Astrocyte (in vitro differentiated cells and primary cell): ENCODE data around the gene CDH11. TPM values are rescaled to one million over a fixed set of nuclear protein-coding genes. Genes with fewer than 3 reads are reported as not detected.

ENCODE experiments used
- DNase-seq: peaks from one replicate; pipeline ENCODE4 v3.0.0-alpha.2; 2010; ENCODE audit warnings: low read depth
- FAIRE-seq: peaks from 2 replicates; lab custom pipeline; 2011; peaks lifted over from hg19 to GRCh38; lab: Jason Lieb, UNC
- H2AFZ ChIP-seq: 2 replicates; pipeline ENCODE4 v1.6.0; 2012; ENCODE audit warnings: low read depth, low read length, inconsistent platforms
- H3K27ac ChIP-seq: 2 replicates; pipeline ENCODE4 v1.5.1; 2011; ENCODE audit warnings: low read depth, low read length, inconsistent platforms
- H3K27me3 ChIP-seq: 2 replicates; pipeline ENCODE4 v1.6.0; 2011; ENCODE audit warnings: low read length, inconsistent platforms; ENCODE audit not compliant: insufficient read depth
- H3K36me3 ChIP-seq: 2 replicates; pipeline ENCODE4 v1.5.1; 2011; ENCODE audit warnings: low read length, inconsistent platforms; ENCODE audit not compliant: insufficient read depth
- H3K4me1 ChIP-seq: 2 replicates; pipeline ENCODE4 v1.5.1; 2011; ENCODE audit warnings: low read length, inconsistent platforms; ENCODE audit not compliant: insufficient read depth
- H3K4me2 ChIP-seq: 2 replicates; pipeline ENCODE4 v1.6.0; 2012; ENCODE audit warnings: low read length, inconsistent platforms
- H3K4me3 ChIP-seq: 2 replicates; pipeline ENCODE4 v1.5.1; 2011; ENCODE audit warnings: low read depth, mild to moderate bottlenecking, low read length, inconsistent platforms; ENCODE audit not compliant: insufficient read depth
- H3K79me2 ChIP-seq: 2 replicates; pipeline ENCODE4 v1.6.0; 2012; ENCODE audit warnings: mild to moderate bottlenecking, low read length, inconsistent platforms; ENCODE audit not compliant: insufficient read depth
- H3K9ac ChIP-seq: 2 replicates; pipeline ENCODE4 v1.6.0; 2012; ENCODE audit warnings: mild to moderate bottlenecking, low read length, inconsistent platforms
- H3K9me3 ChIP-seq: 2 replicates; pipeline ENCODE4 v1.5.1; 2012; ENCODE audit warnings: low read depth, mild to moderate bottlenecking, low read length, inconsistent platforms; ENCODE audit not compliant: insufficient read depth
- H4K20me1 ChIP-seq: 2 replicates; pipeline ENCODE4 v1.6.0; 2012; ENCODE audit warnings: low read length, inconsistent platforms; ENCODE audit not compliant: insufficient read depth
- H3K27ac Mint-ChIP-seq: one replicate; pipeline ENCODE4 v1.8.0; 2021; ENCODE audit warnings: mild to moderate bottlenecking, mixed read lengths; ENCODE audit not compliant: unreplicated experiment
- H3K27me3 Mint-ChIP-seq: one replicate; pipeline ENCODE4 v1.8.0; 2021; ENCODE audit warnings: low read depth, mixed read lengths; ENCODE audit not compliant: unreplicated experiment
- H3K36me3 Mint-ChIP-seq: one replicate; pipeline ENCODE4 v1.8.0; 2021; ENCODE audit warnings: low read depth, mixed read lengths; ENCODE audit not compliant: unreplicated experiment
- H3K4me1 Mint-ChIP-seq: one replicate; pipeline ENCODE4 v1.8.0; 2021; ENCODE audit warnings: low read depth, mixed read lengths; ENCODE audit not compliant: unreplicated experiment
- H3K4me3 Mint-ChIP-seq: one replicate; pipeline ENCODE4 v1.8.0; 2021; ENCODE audit warnings: mild to moderate bottlenecking, moderate library complexity, mixed read lengths; ENCODE audit not compliant: unreplicated experiment
- H3K9me3 Mint-ChIP-seq: one replicate; pipeline ENCODE4 v1.8.0; 2021; ENCODE audit warnings: mild to moderate bottlenecking, mixed read lengths; ENCODE audit not compliant: unreplicated experiment
- CTCF ChIP-seq: IDR thresholded peaks from 2 replicates; pipeline ENCODE4 v1.5.1; 2011; ENCODE audit warnings: low read depth, mild to moderate bottlenecking, inconsistent platforms, low read length, moderate library complexity; ENCODE audit not compliant: insufficient read depth
- EZH2 ChIP-seq: IDR thresholded peaks from 2 replicates; pipeline ENCODE4 v1.6.1; 2012; ENCODE audit warnings: mild to moderate bottlenecking, low read length, inconsistent platforms; ENCODE audit not compliant: insufficient read depth
- total RNA-seq: library from RNA; stranded (reverse); gene quantifications from 2 replicates; pipeline ENCODE4 v1.2.1, GENCODE V29; 2021

CDH11 gene
- total RNA-seq, 1 donor from 2014 or later: 313 TPM

GRCh38 chr16:65117811-65118448 lies 3.9 kb downstream of the CDH11 start:
- peaks cover 77% of the 10 kb centered on the region for H4K20me1 ChIP-seq
- peak; percentile 67 for FAIRE-seq

GRCh38 chr16:65116818-65117430 lies 4.9 kb downstream of the CDH11 start:
- Mint-ChIP-seq H3K27ac (peak overlapping the region; percentile 42), H3K36me3 (peaks cover 13% of the 10 kb centered on the region), H3K4me1 (peaks cover 48% of the 10 kb centered on the region), H3K4me3 (peak overlapping the region; percentile 79), H3K9me3 (no peaks in the 10 kb centered on the region), H3K27me3 (no peaks in the 10 kb centered on the region)
- Histone ChIP-seq H3K79me2 (peaks cover 99% of the 10 kb centered on the region), H3K27me3 (no peaks in the 10 kb centered on the region), H2AFZ (no peak overlapping the region), H3K9me3 (no peaks in the 10 kb centered on the region), H3K4me3 (no peak overlapping the region), H3K9ac (peak overlapping the region; percentile 98), H4K20me1 (peaks cover 87% of the 10 kb centered on the region), H3K4me2 (peak overlapping the region; percentile 91), H3K36me3 (peaks cover 42% of the 10 kb centered on the region), H3K27ac (peak overlapping the region; percentile 93), H3K4me1 (peaks cover 38% of the 10 kb centered on the region)
- no peak for TF ChIP-seq EZH2
- TF ChIP-seq CTCF: no peak
- peak; percentile 69 for DNase-seq
- FAIRE-seq: peak; percentile 9

More at GRCh38 chr16:65117811-65118448, 3.9 kb downstream of the CDH11 start:
- Histone ChIP-seq H3K9me3 (no peaks in the 10 kb centered on the region), H3K27ac (peak overlapping the region; percentile 93), H3K4me3 (peak overlapping the region; percentile 85), H2AFZ (no peak overlapping the region), H3K4me1 (peaks cover 42% of the 10 kb centered on the region), H3K9ac (peak overlapping the region; percentile 98), H3K4me2 (peak overlapping the region; percentile 91), H3K79me2 (peaks cover 97% of the 10 kb centered on the region), H3K36me3 (peaks cover 34% of the 10 kb centered on the region), H3K27me3 (no peaks in the 10 kb centered on the region)
- no peaks in the 10 kb centered on the region for H3K27me3 Mint-ChIP-seq
- H3K27ac Mint-ChIP-seq: peak overlapping the region; percentile 80
- TF ChIP-seq CTCF (peak; percentile 98), EZH2 (no peak)
- H3K4me3 Mint-ChIP-seq: peak overlapping the region; percentile 79
- H3K4me1 Mint-ChIP-seq: peaks cover 48% of the 10 kb centered on the region
- H3K36me3 Mint-ChIP-seq: peaks cover 11% of the 10 kb centered on the region
- no peaks in the 10 kb centered on the region for H3K9me3 Mint-ChIP-seq
- DNase-seq: peak; percentile 77

- no peaks in the 10 kb centered on the region for H3K27me3 Mint-ChIP-seq
- no peak for TF ChIP-seq CTCF
- no peak for TF ChIP-seq EZH2
- Histone ChIP-seq H3K27me3 (no peaks in the 10 kb centered on the region), H3K9ac (peak overlapping the region; percentile 98), H2AFZ (no peak overlapping the region), H3K27ac (peak overlapping the region; percentile 12), H4K20me1 (peaks cover 90% of the 10 kb centered on the region), H3K9me3 (no peaks in the 10 kb centered on the region), H3K36me3 (peaks cover 42% of the 10 kb centered on the region), H3K4me1 (peaks cover 38% of the 10 kb centered on the region), H3K4me2 (peak overlapping the region; percentile 91), H3K79me2 (peaks cover 100% of the 10 kb centered on the region), H3K4me3 (no peak overlapping the region)
- H3K4me1 Mint-ChIP-seq: peaks cover 48% of the 10 kb centered on the region
- peak overlapping the region; percentile 43 for H3K27ac Mint-ChIP-seq
- H3K4me3 Mint-ChIP-seq: peak overlapping the region; percentile 79
- H3K9me3 Mint-ChIP-seq: no peaks in the 10 kb centered on the region
- FAIRE-seq: no peak
- no peak for DNase-seq
- H3K36me3 Mint-ChIP-seq: peaks cover 13% of the 10 kb centered on the region
These were observed 5.6 kb downstream of the CDH11 start for GRCh38 chr16:65116216-65116615.
